Measurements from ENCODE around the gene DTL. TPM values are rescaled to one million over a fixed set of nuclear protein-coding genes. Genes with fewer than 3 reads are reported as not detected.

The DTL gene
- total RNA-seq, 1 donor from 2014 or later = 6.3 TPM

DNA sequence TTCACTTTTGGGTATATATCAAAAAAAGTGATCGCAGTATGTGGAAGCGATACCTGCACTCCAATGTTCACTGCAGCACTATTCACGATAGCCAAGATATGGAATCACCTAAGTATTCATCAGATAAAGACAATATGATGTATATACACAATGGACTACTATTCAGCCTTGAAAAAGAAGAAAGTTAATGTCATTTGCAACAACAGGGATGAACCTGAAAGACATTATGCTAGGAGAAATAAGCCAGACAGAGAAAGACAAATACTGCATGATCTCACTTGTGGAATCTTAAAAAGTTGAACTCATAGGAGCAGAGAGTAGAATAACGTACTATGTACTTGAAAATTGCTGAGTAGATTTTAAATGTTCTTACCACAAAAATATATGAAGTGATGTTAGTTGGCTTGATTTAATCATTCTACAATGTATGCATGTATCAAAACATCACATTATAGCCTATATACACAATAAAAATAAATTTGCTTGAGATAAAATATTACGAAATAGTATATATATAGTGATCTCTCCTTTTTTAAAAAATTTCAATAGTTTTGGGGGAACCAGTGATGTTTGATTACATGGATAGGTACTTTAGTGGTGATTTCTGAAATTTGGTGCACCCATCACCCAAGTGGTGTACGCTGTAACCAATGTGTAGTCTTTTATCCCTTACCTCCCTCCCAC lies 56.0 kb downstream of the DTL start:
- H3K9me3 Mint-ChIP-seq (ENCODE audit: unreplicated experiment) = peaks cover 2% of the 10 kb centered on the region
- no peak overlapping the region for H3K4me2 ChIP-seq (ENCODE audit: low read length)
- H3K4me1 ChIP-seq (ENCODE audit: insufficient read depth, low read length) = peaks cover 9% of the 10 kb centered on the region

DNA sequence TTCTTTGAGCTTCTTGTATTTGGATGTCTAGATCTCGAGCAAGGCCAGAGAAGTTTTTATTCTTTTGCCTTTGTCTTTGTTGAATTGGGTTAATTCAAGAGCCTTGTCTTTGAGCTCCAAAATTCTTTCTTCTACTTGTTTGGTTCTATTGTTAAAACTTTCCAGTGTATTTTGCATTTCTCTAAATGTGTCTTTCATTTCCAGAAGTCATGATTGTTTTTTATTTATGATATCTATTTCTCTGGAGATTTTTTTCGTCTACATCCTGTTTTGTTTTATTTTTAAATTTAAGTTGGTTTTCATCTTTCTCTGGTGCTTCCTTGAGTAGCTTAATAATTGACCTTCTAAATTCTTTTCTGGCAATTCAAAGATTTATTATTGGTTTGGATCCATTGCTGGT lies 61.8 kb downstream of the DTL start:
- H3K27me3 ChIP-seq (ENCODE audit: insufficient read depth, low read length) = no peaks in the 10 kb centered on the region
- peaks cover 4% of the 10 kb centered on the region for H4K20me1 ChIP-seq (ENCODE audit: insufficient read depth, low read length)
- DNase-seq (ENCODE audit: low read depth) = no peak
- Mint-ChIP-seq H3K4me1 (ENCODE audit: low read depth, unreplicated experiment) (no peaks in the 10 kb centered on the region), H3K27ac (ENCODE audit: unreplicated experiment) (no peak overlapping the region), H3K9me3 (ENCODE audit: unreplicated experiment) (peaks cover 7% of the 10 kb centered on the region), H3K36me3 (ENCODE audit: low read depth, unreplicated experiment) (peaks cover 5% of the 10 kb centered on the region), H3K27me3 (ENCODE audit: low read depth, unreplicated experiment) (no peaks in the 10 kb centered on the region), H3K4me3 (ENCODE audit: unreplicated experiment) (no peak overlapping the region)
- no peak overlapping the region for H3K4me2 ChIP-seq (ENCODE audit: low read length)
- H3K27ac ChIP-seq (ENCODE audit: low read depth, low read length) = no peak overlapping the region
- H3K79me2 ChIP-seq (ENCODE audit: insufficient read depth, low read length) = peaks cover 21% of the 10 kb centered on the region
- no peaks in the 10 kb centered on the region for H3K9me3 ChIP-seq (ENCODE audit: insufficient read depth, low read depth, low read length)
- H2AFZ ChIP-seq (ENCODE audit: low read depth, low read length) = no peak overlapping the region
- H3K9ac ChIP-seq (ENCODE audit: low read length) = no peak overlapping the region
- FAIRE-seq = no peak
- no peaks in the 10 kb centered on the region for H3K4me1 ChIP-seq (ENCODE audit: insufficient read depth, low read length)
- no peaks in the 10 kb centered on the region for H3K36me3 ChIP-seq (ENCODE audit: insufficient read depth, low read length)
- TF ChIP-seq EZH2 (IDR thresholded peaks at IDR 0.05; ENCODE audit: insufficient read depth, low read length) = no peak
- TF ChIP-seq, protein P1, sequence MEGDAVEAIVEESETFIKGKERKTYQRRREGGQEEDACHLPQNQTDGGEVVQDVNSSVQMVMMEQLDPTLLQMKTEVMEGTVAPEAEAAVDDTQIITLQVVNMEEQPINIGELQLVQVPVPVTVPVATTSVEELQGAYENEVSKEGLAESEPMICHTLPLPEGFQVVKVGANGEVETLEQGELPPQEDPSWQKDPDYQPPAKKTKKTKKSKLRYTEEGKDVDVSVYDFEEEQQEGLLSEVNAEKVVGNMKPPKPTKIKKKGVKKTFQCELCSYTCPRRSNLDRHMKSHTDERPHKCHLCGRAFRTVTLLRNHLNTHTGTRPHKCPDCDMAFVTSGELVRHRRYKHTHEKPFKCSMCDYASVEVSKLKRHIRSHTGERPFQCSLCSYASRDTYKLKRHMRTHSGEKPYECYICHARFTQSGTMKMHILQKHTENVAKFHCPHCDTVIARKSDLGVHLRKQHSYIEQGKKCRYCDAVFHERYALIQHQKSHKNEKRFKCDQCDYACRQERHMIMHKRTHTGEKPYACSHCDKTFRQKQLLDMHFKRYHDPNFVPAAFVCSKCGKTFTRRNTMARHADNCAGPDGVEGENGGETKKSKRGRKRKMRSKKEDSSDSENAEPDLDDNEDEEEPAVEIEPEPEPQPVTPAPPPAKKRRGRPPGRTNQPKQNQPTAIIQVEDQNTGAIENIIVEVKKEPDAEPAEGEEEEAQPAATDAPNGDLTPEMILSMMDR (IDR thresholded peaks at IDR 0.05; ENCODE audit: insufficient read depth, low read depth, low read length) = no peak
- no peak overlapping the region for H3K4me3 ChIP-seq (ENCODE audit: insufficient read depth, low read depth, low read length)

More for the DNA sequence above, 56.0 kb downstream of the DTL start:
- no peak overlapping the region for H3K4me3 ChIP-seq (ENCODE audit: insufficient read depth, low read depth, low read length)
- no peaks in the 10 kb centered on the region for H3K27me3 ChIP-seq (ENCODE audit: insufficient read depth, low read length)
- DNase-seq (ENCODE audit: low read depth) (no peak), FAIRE-seq (no peak)
- peaks cover 13% of the 10 kb centered on the region for H3K4me1 Mint-ChIP-seq (ENCODE audit: low read depth, unreplicated experiment)
- H3K27ac Mint-ChIP-seq (ENCODE audit: unreplicated experiment) = no peak overlapping the region
- peaks cover 1% of the 10 kb centered on the region for H3K36me3 Mint-ChIP-seq (ENCODE audit: low read depth, unreplicated experiment)
- H3K27me3 Mint-ChIP-seq (ENCODE audit: low read depth, unreplicated experiment) = no peaks in the 10 kb centered on the region
- peaks cover 3% of the 10 kb centered on the region for H4K20me1 ChIP-seq (ENCODE audit: insufficient read depth, low read length)
- H3K36me3 ChIP-seq (ENCODE audit: insufficient read depth, low read length) = no peaks in the 10 kb centered on the region
- no peaks in the 10 kb centered on the region for H3K9me3 ChIP-seq (ENCODE audit: insufficient read depth, low read depth, low read length)
- no peak overlapping the region for H3K27ac ChIP-seq (ENCODE audit: low read depth, low read length)
- H2AFZ ChIP-seq (ENCODE audit: low read depth, low read length) = no peak overlapping the region
- no peak overlapping the region for H3K4me3 Mint-ChIP-seq (ENCODE audit: unreplicated experiment)
- H3K79me2 ChIP-seq (ENCODE audit: insufficient read depth, low read length) = peaks cover 5% of the 10 kb centered on the region
- TF ChIP-seq EZH2 (IDR thresholded peaks at IDR 0.05; ENCODE audit: insufficient read depth, low read length) = no peak
- TF ChIP-seq, protein P1 (IDR thresholded peaks at IDR 0.05; ENCODE audit: insufficient read depth, low read depth, low read length) = no peak
- H3K9ac ChIP-seq (ENCODE audit: low read length) = no peak overlapping the region

DNA sequence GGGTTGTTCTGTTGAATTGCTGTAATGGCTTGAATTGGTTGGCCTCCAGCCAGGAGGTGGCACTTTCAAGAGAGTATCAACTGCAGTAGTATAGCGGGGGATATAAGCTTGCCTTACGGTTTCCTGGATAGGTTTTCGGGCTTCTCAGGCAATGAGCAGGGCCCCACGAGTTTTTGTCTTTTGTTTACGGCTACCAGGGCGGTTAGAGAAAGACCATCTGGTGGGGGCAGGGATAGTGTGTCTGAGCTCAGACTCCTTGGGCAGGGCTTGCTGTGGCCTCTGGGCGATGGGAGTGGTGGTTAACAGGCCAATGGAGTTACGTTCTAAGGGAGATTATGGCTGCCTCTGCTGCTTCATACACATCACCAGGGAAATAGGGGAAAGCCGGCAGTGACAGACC lies 62.8 kb downstream of the DTL start:
- Histone ChIP-seq H4K20me1 (ENCODE audit: insufficient read depth, low read length) (peaks cover 4% of the 10 kb centered on the region), H3K4me2 (ENCODE audit: low read length) (no peak overlapping the region), H3K79me2 (ENCODE audit: insufficient read depth, low read length) (peaks cover 21% of the 10 kb centered on the region), H3K4me1 (ENCODE audit: insufficient read depth, low read length) (no peaks in the 10 kb centered on the region), H3K9me3 (ENCODE audit: insufficient read depth, low read depth, low read length) (no peaks in the 10 kb centered on the region), H3K27me3 (ENCODE audit: insufficient read depth, low read length) (no peaks in the 10 kb centered on the region), H2AFZ (ENCODE audit: low read depth, low read length) (no peak overlapping the region), H3K36me3 (ENCODE audit: insufficient read depth, low read length) (no peaks in the 10 kb centered on the region), H3K9ac (ENCODE audit: low read length) (no peak overlapping the region), H3K27ac (ENCODE audit: low read depth, low read length) (no peak overlapping the region), H3K4me3 (ENCODE audit: insufficient read depth, low read depth, low read length) (no peak overlapping the region)
- H3K4me1 Mint-ChIP-seq (ENCODE audit: low read depth, unreplicated experiment) = no peaks in the 10 kb centered on the region
- H3K4me3 Mint-ChIP-seq (ENCODE audit: unreplicated experiment) = no peak overlapping the region
- peaks cover 7% of the 10 kb centered on the region for H3K9me3 Mint-ChIP-seq (ENCODE audit: unreplicated experiment)
- H3K36me3 Mint-ChIP-seq (ENCODE audit: low read depth, unreplicated experiment) = peaks cover 5% of the 10 kb centered on the region
- no peak overlapping the region for H3K27ac Mint-ChIP-seq (ENCODE audit: unreplicated experiment)
- TF ChIP-seq, protein P1 (IDR thresholded peaks at IDR 0.05; ENCODE audit: insufficient read depth, low read depth, low read length) = no peak
- no peak for TF ChIP-seq EZH2 (IDR thresholded peaks at IDR 0.05; ENCODE audit: insufficient read depth, low read length)
- no peaks in the 10 kb centered on the region for H3K27me3 Mint-ChIP-seq (ENCODE audit: low read depth, unreplicated experiment)
- no peak for DNase-seq (ENCODE audit: low read depth)
- no peak for FAIRE-seq

All from astrocyte (in vitro differentiated cells and primary cell).